Ovary (tissue), 3 donors: ENCODE measurements around the gene DUSP22.

ENCODE experiments used
- POLR2A ChIP-seq: fragments of 450-650 bp; IDR thresholded peaks from one replicate; pipeline ENCODE4 v1.6.1; 2017; ENCODE audit warnings: antibody characterized with exemption, mild to moderate bottlenecking, moderate library complexity
- TF ChIP-seq, protein P1 (sequence below), 3 donors: fragments of 450-650 bp in 2 of 3; fragments of 200-600 bp in 1 of 3; IDR thresholded peaks; one replicate each; pipeline versions ENCODE4 v1.5.1 to v1.8.0; 2016 to 2022; ENCODE audit warnings: antibody characterized with exemption in 3 of 3, mild to moderate bottlenecking in 1 of 3
- donor health status: DM: no; HTN: no; CAD: no.

DNA sequence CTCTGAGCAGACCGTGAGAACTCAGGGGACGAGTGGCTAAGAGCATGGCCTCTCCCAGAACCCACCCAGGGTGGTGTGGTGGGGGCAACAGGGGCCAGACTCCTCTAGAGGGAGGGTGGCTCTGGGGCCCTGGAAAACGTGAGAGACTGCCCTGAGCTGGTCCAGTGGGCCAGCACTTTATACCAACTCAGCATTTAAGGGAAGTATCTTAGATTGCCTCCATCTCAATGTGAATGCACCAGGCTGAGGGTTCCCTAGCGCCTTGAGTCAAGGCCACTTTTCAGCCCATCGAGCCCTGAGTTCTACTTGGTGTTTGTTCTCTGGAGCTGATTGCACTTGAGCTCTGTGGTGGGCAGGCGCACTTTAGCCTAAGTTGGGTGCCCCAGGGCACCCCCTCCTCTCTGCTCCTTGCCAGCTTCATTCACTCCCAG lies 57.2 kb downstream of the DUSP22 start:
- TF ChIP-seq POLR2A, result no peak
- TF ChIP-seq, protein P1, sequence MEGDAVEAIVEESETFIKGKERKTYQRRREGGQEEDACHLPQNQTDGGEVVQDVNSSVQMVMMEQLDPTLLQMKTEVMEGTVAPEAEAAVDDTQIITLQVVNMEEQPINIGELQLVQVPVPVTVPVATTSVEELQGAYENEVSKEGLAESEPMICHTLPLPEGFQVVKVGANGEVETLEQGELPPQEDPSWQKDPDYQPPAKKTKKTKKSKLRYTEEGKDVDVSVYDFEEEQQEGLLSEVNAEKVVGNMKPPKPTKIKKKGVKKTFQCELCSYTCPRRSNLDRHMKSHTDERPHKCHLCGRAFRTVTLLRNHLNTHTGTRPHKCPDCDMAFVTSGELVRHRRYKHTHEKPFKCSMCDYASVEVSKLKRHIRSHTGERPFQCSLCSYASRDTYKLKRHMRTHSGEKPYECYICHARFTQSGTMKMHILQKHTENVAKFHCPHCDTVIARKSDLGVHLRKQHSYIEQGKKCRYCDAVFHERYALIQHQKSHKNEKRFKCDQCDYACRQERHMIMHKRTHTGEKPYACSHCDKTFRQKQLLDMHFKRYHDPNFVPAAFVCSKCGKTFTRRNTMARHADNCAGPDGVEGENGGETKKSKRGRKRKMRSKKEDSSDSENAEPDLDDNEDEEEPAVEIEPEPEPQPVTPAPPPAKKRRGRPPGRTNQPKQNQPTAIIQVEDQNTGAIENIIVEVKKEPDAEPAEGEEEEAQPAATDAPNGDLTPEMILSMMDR (IDR thresholded peaks at IDR 0.05), result no peak
